H1 (cell line): ENCODE data around the gene DIAPH2. TPM values are rescaled to one million over a fixed set of nuclear protein-coding genes. Genes with fewer than 3 reads are reported as not detected.

Experiments used
- CTCF ChIA-PET: fragments of 300-600 bp; sonication (Branson Sonifier 250); formaldehyde crosslinking; loops from one replicate; lab custom pipeline; 2021; ENCODE audit not compliant: partially characterized antibody; lab: Charles Lee
- POLR2A ChIA-PET: fragments of 300-600 bp; sonication (Branson Sonifier 250); formaldehyde crosslinking; loops from one replicate; lab custom pipeline; 2021; ENCODE audit warnings: inconsistent platforms; ENCODE audit not compliant: partially characterized antibody; lab: Charles Lee
- DNase-seq, 2 experiments: peaks; one replicate each; pipeline versions ENCODE4 v3.0.0 to v3.0.0-alpha.2; 2010 to 2022; ENCODE audit warnings: low spot score in 2 of 2, low read depth in 1 of 2, mixed read lengths in 1 of 2
- FAIRE-seq: peaks from 2 replicates; lab custom pipeline; 2011; peaks lifted over from hg19 to GRCh38; lab: Jason Lieb, UNC
- H2AFZ ChIP-seq: 2 replicates; pipeline ENCODE4 v1.8.1; 2012; ENCODE audit warnings: low read length, inconsistent platforms
- H2AK5ac ChIP-seq: 2 replicates; pipeline ENCODE4 v1.6.1; 2013; ENCODE audit warnings: low read depth, low read length
- H2BK120ac ChIP-seq: replicated peaks from 2 replicates; pipeline ENCODE3; 2013; ENCODE audit warnings: low read depth, low read length, inconsistent platforms
- H2BK12ac ChIP-seq: 2 replicates; pipeline ENCODE4 v1.6.1; 2013; ENCODE audit warnings: low read depth, low read length
- H2BK15ac ChIP-seq: 2 replicates; pipeline ENCODE4 v1.6.1; 2013; ENCODE audit warnings: low read length
- H2BK20ac ChIP-seq: 2 replicates; pipeline ENCODE4 v1.6.1; 2013; ENCODE audit warnings: low read length
- H2BK5ac ChIP-seq: 2 replicates; pipeline ENCODE4 v1.6.1; 2013; ENCODE audit warnings: low read depth, low read length
- H3K14ac ChIP-seq: 2 replicates; pipeline ENCODE4 v1.6.1; 2013; ENCODE audit warnings: inconsistent platforms; ENCODE audit not compliant: insufficient read length
- H3K18ac ChIP-seq: 2 replicates; pipeline ENCODE4 v1.6.1; 2013; ENCODE audit warnings: low read length; ENCODE audit errors: extremely low read depth
- H3K23ac ChIP-seq: 2 replicates; pipeline ENCODE4 v1.6.1; 2013; ENCODE audit warnings: inconsistent platforms; ENCODE audit not compliant: insufficient read length
- H3K23me2 ChIP-seq: 2 replicates; pipeline ENCODE4 v1.6.1; 2013; ENCODE audit warnings: low read depth, low read length
- H3K27ac ChIP-seq: 2 replicates; pipeline ENCODE4 v1.6.1; 2011; ENCODE audit warnings: low read depth, low read length, inconsistent platforms
- H3K27me3 ChIP-seq, 4 experiments: replicated peaks in 1 of 4; 1 replicate in 1 of 4; 2 replicates in 3 of 4; pipeline versions ENCODE4 v1.6.1 to v1.8.1; 2011 to 2013; ENCODE audit warnings: low read length in 3 of 4, mild to moderate bottlenecking in 3 of 4, inconsistent platforms in 2 of 4, mixed read lengths in 2 of 4, moderate library complexity in 1 of 4; ENCODE audit not compliant: control insufficient read depth in 3 of 4, insufficient read depth in 3 of 4; ENCODE audit errors: extremely low read depth in 1 of 4
- H3K36me3 ChIP-seq, 4 experiments: 2 replicates each; pipeline versions ENCODE4 v1.6.1 to v1.8.1; 2011 to 2013; ENCODE audit warnings: mild to moderate bottlenecking in 4 of 4, low read length in 3 of 4, moderate library complexity in 2 of 4, control low read depth in 1 of 4, inconsistent platforms in 1 of 4; ENCODE audit not compliant: insufficient read depth in 4 of 4, control insufficient read depth in 2 of 4
- H3K4ac ChIP-seq: replicated peaks from 2 replicates; pipeline ENCODE3; 2013; ENCODE audit warnings: low read length, low read depth, mixed read lengths, inconsistent platforms; ENCODE audit not compliant: insufficient read length
- H3K4me1 ChIP-seq, 4 experiments: replicated peaks in 1 of 4; 1 replicate in 1 of 4; 2 replicates in 3 of 4; pipeline versions ENCODE4 v1.6.1 to v1.8.1; 2011 to 2013; ENCODE audit warnings: low read length in 3 of 4, inconsistent platforms in 2 of 4, mixed read lengths in 1 of 4; ENCODE audit not compliant: insufficient read depth in 4 of 4, control insufficient read depth in 3 of 4
- H3K4me2 ChIP-seq, 2 experiments: 2 replicates each; pipeline versions ENCODE4 v1.6.1 to v1.8.1; 2011 to 2013; ENCODE audit warnings: low read depth in 2 of 2, low read length in 2 of 2, control low read depth in 1 of 2, inconsistent platforms in 1 of 2, mild to moderate bottlenecking in 1 of 2; ENCODE audit not compliant: insufficient read depth in 1 of 2
- H3K4me3 ChIP-seq, 4 experiments: fragments of 200-600, 300-600 bp in 1 of 4; sonication (generic), shearing (Covaris generic), sonication (Bioruptor Twin) in 1 of 4; 2 replicates each; pipeline versions ENCODE4 v1.5.1 to v1.8.1; 2011 to 2016; ENCODE audit warnings: low read length in 4 of 4, low read depth in 3 of 4, control low read depth in 2 of 4, inconsistent platforms in 2 of 4, mild to moderate bottlenecking in 2 of 4, mixed read lengths in 1 of 4, moderate library complexity in 1 of 4; ENCODE audit not compliant: insufficient read depth in 2 of 4; ENCODE audit errors: extremely low read depth in 1 of 4
- H3K56ac ChIP-seq: replicated peaks from 2 replicates; pipeline ENCODE3; 2013; ENCODE audit warnings: low read depth, mild to moderate bottlenecking, mixed read lengths, low read length, inconsistent platforms; ENCODE audit not compliant: insufficient read length
- H3K79me1 ChIP-seq: 2 replicates; pipeline ENCODE4 v1.6.1; 2013; ENCODE audit warnings: low read depth, low read length, control low read depth
- H3K79me2 ChIP-seq, 2 experiments: 2 replicates each; pipeline versions ENCODE4 v1.6.1 to v1.8.1; 2012 to 2013; ENCODE audit warnings: low read length in 2 of 2, mild to moderate bottlenecking in 2 of 2, inconsistent platforms in 1 of 2; ENCODE audit not compliant: insufficient read depth in 2 of 2, control insufficient read depth in 1 of 2
- H3K9ac ChIP-seq, 4 experiments: replicated peaks in 1 of 4; 1 replicate in 1 of 4; 2 replicates in 3 of 4; pipeline versions ENCODE4 v1.6.1 to v1.8.1; 2011 to 2013; ENCODE audit warnings: low read depth in 3 of 4, low read length in 3 of 4, control low read depth in 2 of 4, mild to moderate bottlenecking in 2 of 4, moderate library complexity in 2 of 4, inconsistent platforms in 1 of 4; ENCODE audit errors: extremely low read depth in 1 of 4
- H3K9me3 ChIP-seq, 2 experiments: 2 replicates each; pipeline versions ENCODE4 v1.6.1 to v1.8.1; 2012 to 2013; ENCODE audit warnings: mild to moderate bottlenecking in 2 of 2, moderate library complexity in 2 of 2, control low read depth in 1 of 2, inconsistent platforms in 1 of 2, low read depth in 1 of 2, low read length in 1 of 2, mixed read lengths in 1 of 2; ENCODE audit not compliant: insufficient read depth in 2 of 2
- H4K20me1 ChIP-seq, 2 experiments: replicated peaks in 1 of 2; 2 replicates each; pipeline versions ENCODE3 to v1.8.1; 2011 to 2013; ENCODE audit warnings: inconsistent platforms in 2 of 2, low read length in 2 of 2, mild to moderate bottlenecking in 1 of 2; ENCODE audit not compliant: insufficient read depth in 2 of 2, control insufficient read depth in 1 of 2
- H4K5ac ChIP-seq: 2 replicates; pipeline ENCODE4 v1.6.1; 2013; ENCODE audit warnings: low read length, low read depth, mixed read lengths, inconsistent platforms; ENCODE audit not compliant: insufficient read length
- H4K8ac ChIP-seq: 2 replicates; pipeline ENCODE4 v1.8.0; 2013; ENCODE audit warnings: mild to moderate bottlenecking, moderate library complexity, low read length, inconsistent platforms; ENCODE audit not compliant: insufficient read depth; ENCODE audit errors: extremely low read depth
- H4K91ac ChIP-seq: replicated peaks from 2 replicates; pipeline ENCODE3; 2013; ENCODE audit warnings: low read length, mixed read lengths, inconsistent platforms; ENCODE audit not compliant: insufficient read length
- CBX5 ChIP-seq: fragments of 300-800, 300-1000 bp; sonication (generic); IDR thresholded peaks from 2 replicates; pipeline ENCODE4 v1.7.1; 2016; ENCODE audit warnings: antibody characterized with exemption, low read length, low read depth
- CEBPB ChIP-seq: IDR thresholded peaks from 2 replicates; pipeline ENCODE4 v1.6.1; 2012; ENCODE audit warnings: low read depth, low read length
- CHD2 ChIP-seq: IDR thresholded peaks from 2 replicates; pipeline ENCODE4 v1.6.1; 2012; ENCODE audit warnings: low read length, improper control_type of control experiment
- CTCF ChIP-seq, 3 experiments: IDR thresholded peaks; 1 replicate in 2 of 3; 2 replicates in 1 of 3; pipeline versions ENCODE4 v1.5.1 to v1.6.1; 2011; ENCODE audit warnings: low read length in 3 of 3, mild to moderate bottlenecking in 3 of 3, inconsistent platforms in 2 of 3, low read depth in 1 of 3, moderate library complexity in 1 of 3; ENCODE audit not compliant: insufficient read depth in 1 of 3; ENCODE audit errors: control extremely low read depth in 1 of 3
- EZH2 ChIP-seq: fragments of 200-600 bp; sonication (generic); IDR thresholded peaks from 2 replicates; pipeline ENCODE4 v1.7.1; 2012; ENCODE audit warnings: low read depth, mild to moderate bottlenecking, moderate library complexity, low read length, inconsistent platforms; ENCODE audit not compliant: severe bottlenecking
- FOSL1 ChIP-seq: IDR thresholded peaks from 2 replicates; pipeline ENCODE4 v1.6.1; 2011; ENCODE audit warnings: mild to moderate bottlenecking, low read depth, low read length, moderate library complexity; ENCODE audit not compliant: insufficient read depth
- MAX ChIP-seq: IDR thresholded peaks from 2 replicates; pipeline ENCODE4 v1.6.1; 2012; ENCODE audit warnings: inconsistent platforms
- SIRT6 ChIP-seq: IDR thresholded peaks from one replicate; pipeline ENCODE4 v1.7.1; 2012; ENCODE audit warnings: low read length, inconsistent platforms
- SP1 ChIP-seq: IDR thresholded peaks from 2 replicates; pipeline ENCODE4 v1.6.1; 2011; ENCODE audit warnings: low read depth, low read length
- SP4 ChIP-seq: IDR thresholded peaks from 2 replicates; pipeline ENCODE4 v1.6.1; 2012; ENCODE audit warnings: low read length, inconsistent platforms
- TAF1 ChIP-seq: IDR thresholded peaks from 2 replicates; pipeline ENCODE4 v1.6.1; 2011; ENCODE audit warnings: mild to moderate bottlenecking, low read depth, low read length
- WGBS, 2 experiments: shearing (Covaris generic) in 1 of 2; methylation state at CpG; one replicate each; pipeline versions ENCODE4 v1.1.6 to v1.1.7; 2013 to 2015; ENCODE audit warnings: low lambda C conversion rate in 2 of 2, mixed read lengths in 2 of 2, inconsistent platforms in 1 of 2, low coverage in 1 of 2, missing lambda C conversion rate in 1 of 2; ENCODE audit not compliant: insufficient replicate concordance in 2 of 2, insufficient coverage in 1 of 2, insufficient read length in 1 of 2; ENCODE audit errors: extremely low coverage in 1 of 2, missing lambda C conversion rate in 1 of 2; 5-methylcytosine and 5-hydroxymethylcytosine counted together
- polyA plus RNA-seq, 7 experiments: library from polyadenylated mRNA; depleted of rRNA in 3 of 7; stranded (reverse) in 5 of 7; unstranded in 2 of 7; fragments of >200 nt in 5 of 7; fragments of 200-250 nt in 2 of 7; gene quantifications; 1 replicate in 5 of 7; 2 replicates in 1 of 7; 4 replicates in 1 of 7; pipeline versions ENCODE4 v1.2.1 to v1.2.3, GENCODE V29; 2011 to 2013; ENCODE audit warnings: missing spikeins in 2 of 7, mixed read lengths in 2 of 7
- total RNA-seq: library from RNA; stranded (reverse); fragmentation: NEBNext Ultra II Directional; extraction: Animal tissue kit (Norgen Biotek cat#: 25700); gene quantifications from 2 replicates; pipeline ENCODE4 v1.2.1, GENCODE V29; 2021

DIAPH2 gene
- total and polyA plus RNA-seq, 2 of the 8 experiments (the other 6 are each of a cell fraction or from before 2014, with no cell fraction given), result 4.4 to 24.3 TPM

- Histone ChIP-seq H2BK120ac (no peak overlapping the region), H2AFZ (no peak overlapping the region), H4K20me1 (no peaks in the 10 kb centered on the region), H4K8ac (no peak overlapping the region), H4K91ac (no peak overlapping the region), H3K4ac (no peak overlapping the region), H3K4me3 (no peak overlapping the region), H3K9ac (no peak overlapping the region), H3K56ac (no peak overlapping the region), H3K27ac (no peak overlapping the region), H4K5ac (no peak overlapping the region), H3K23ac (no peak overlapping the region), H2BK12ac (no peak overlapping the region), H2BK15ac (no peak overlapping the region), H3K23me2 (no peaks in the 10 kb centered on the region), H2BK5ac (no peak overlapping the region), H3K79me1 (no peaks in the 10 kb centered on the region), H3K4me1 (0 out of 7 replicates have a peak, but pooled peaks cover 0 to 2% (median 0%) of the 10 kb centered on the region in 4 experiments), H3K14ac (no peak overlapping the region), H2AK5ac (no peak overlapping the region), H3K4me2 (no peak overlapping the region)
- ChIA-PET POLR2A (interaction anchor here (1.2 kb wide), 1 partner anchor 15 kb away, joined by 3 read pairs; no protein-coding TSS in a partner anchor), CTCF (interaction anchor here (1.5 kb wide), 1 partner anchor 14 kb away, joined by 3 read pairs; no protein-coding TSS in a partner anchor)
- FAIRE-seq (no peak), DNase-seq (no peak)
- no CpG with 5 or more reads among the region's 1 CpG for WGBS, 2 experiments
- TF ChIP-seq SP1 (no peak), SP4 (no peak), EZH2 (no peak), SIRT6 (no peak), CTCF (IDR thresholded peaks at IDR 0.05; ENCODE audit: control extremely low read depth in 1 of 3, insufficient read depth in 1 of 3, low read depth in 1 of 3, low read length in 3 of 3) (no peak), TAF1 (no peak), FOSL1 (no peak), CEBPB (no peak), CHD2 (no peak), MAX (no peak), CBX5 (no peak)
- TF ChIP-seq, all 59 proteins: peak for 0
- no peaks in the 10 kb centered on the region; a peak in 2 of 8 replicates for H3K36me3 ChIP-seq
- H3K18ac ChIP-seq, result no peak overlapping the region
- H3K9me3 ChIP-seq, result no peaks in the 10 kb centered on the region
- H3K79me2 ChIP-seq, result peaks cover 0 to 69% of the 10 kb centered on the region in 2 experiments; a peak in 3 of 4 replicates
- no peak overlapping the region for H2BK20ac ChIP-seq
- H3K27me3 ChIP-seq, result no peaks in the 10 kb centered on the region
Observed at GRCh38 chrX:97330151-97330550, 645.5 kb downstream of the DIAPH2 start.
